H9 (cell line): ENCODE results near the gene PKDCC. TPM values are rescaled to one million over a fixed set of nuclear protein-coding genes. Genes with fewer than 3 reads are reported as not detected.

ENCODE experiments used
- DNase-seq: peaks from one replicate; pipeline ENCODE4 v3.0.0-alpha.2; 2017
- H2AFZ ChIP-seq: one replicate; pipeline ENCODE4 v1.6.1; 2013; ENCODE audit warnings: mild to moderate bottlenecking, low read length, control low read depth, moderate library complexity
- H2AK5ac ChIP-seq: 2 replicates; pipeline ENCODE4 v1.6.1; 2013; ENCODE audit warnings: low read length, control low read depth, mixed read lengths; ENCODE audit not compliant: insufficient read length
- H2BK120ac ChIP-seq: one replicate; pipeline ENCODE4 v1.6.1; 2013; ENCODE audit warnings: low read depth, mild to moderate bottlenecking, low read length, control low read depth, inconsistent platforms; ENCODE audit not compliant: poor library complexity, severe bottlenecking
- H2BK12ac ChIP-seq: 2 replicates; pipeline ENCODE4 v1.6.1; 2013; ENCODE audit warnings: low read length, control low read depth, mixed read lengths, low read depth; ENCODE audit not compliant: insufficient read length
- H2BK15ac ChIP-seq: 2 replicates; pipeline ENCODE4 v1.6.1; 2013; ENCODE audit warnings: low read depth, low read length, control low read depth
- H2BK20ac ChIP-seq: one replicate; pipeline ENCODE4 v1.6.1; 2013; ENCODE audit warnings: low read depth, mild to moderate bottlenecking, low read length, control low read depth, inconsistent platforms; ENCODE audit not compliant: poor library complexity, severe bottlenecking
- H2BK5ac ChIP-seq: 2 replicates; pipeline ENCODE4 v1.6.1; 2013; ENCODE audit warnings: low read length, control low read depth, mixed read lengths; ENCODE audit not compliant: insufficient read length
- H3K14ac ChIP-seq: 2 replicates; pipeline ENCODE4 v1.6.1; 2013; ENCODE audit warnings: low read length, control low read depth; ENCODE audit not compliant: insufficient read depth
- H3K18ac ChIP-seq: 2 replicates; pipeline ENCODE4 v1.6.1; 2013; ENCODE audit warnings: low read depth, mild to moderate bottlenecking, mixed read lengths, low read length, control low read depth; ENCODE audit not compliant: insufficient read length
- H3K23ac ChIP-seq: 2 replicates; pipeline ENCODE4 v1.6.1; 2013; ENCODE audit warnings: low read length, control low read depth, mixed read lengths, low read depth; ENCODE audit not compliant: insufficient read length
- H3K23me2 ChIP-seq: 2 replicates; pipeline ENCODE4 v1.6.1; 2013; ENCODE audit warnings: low read depth, mild to moderate bottlenecking, mixed read lengths, low read length, control low read depth; ENCODE audit not compliant: insufficient read length, poor library complexity, severe bottlenecking
- H3K27ac ChIP-seq: 2 replicates; pipeline ENCODE4 v1.5.1; 2013; ENCODE audit warnings: low read length, control low read depth, mixed read lengths, low read depth; ENCODE audit not compliant: insufficient read length
- H3K27me3 ChIP-seq: 2 replicates; pipeline ENCODE4 v1.6.1; 2013; ENCODE audit warnings: low read length, control low read depth, inconsistent platforms; ENCODE audit not compliant: insufficient read depth
- H3K4ac ChIP-seq: 2 replicates; pipeline ENCODE4 v1.6.1; 2013; ENCODE audit warnings: low read depth, mild to moderate bottlenecking, control low read depth, inconsistent platforms, low read length, moderate library complexity
- H3K4me1 ChIP-seq: 2 replicates; pipeline ENCODE4 v1.6.1; 2013; ENCODE audit warnings: low read length, control low read depth, inconsistent platforms; ENCODE audit not compliant: insufficient read depth
- H3K4me2 ChIP-seq: 2 replicates; pipeline ENCODE4 v1.6.1; 2013; ENCODE audit warnings: low read length, control low read depth, mixed read lengths; ENCODE audit not compliant: insufficient read length, insufficient read depth
- H3K56ac ChIP-seq: 2 replicates; pipeline ENCODE4 v1.6.1; 2013; ENCODE audit warnings: low read depth, mild to moderate bottlenecking, mixed read lengths, low read length, control low read depth; ENCODE audit not compliant: insufficient read length
- H3K79me1 ChIP-seq: 2 replicates; pipeline ENCODE4 v1.6.1; 2013; ENCODE audit warnings: low read depth, mild to moderate bottlenecking, moderate library complexity, low read length, control low read depth, inconsistent platforms; ENCODE audit not compliant: insufficient read depth, poor library complexity, severe bottlenecking
- H3K79me2 ChIP-seq: 2 replicates; pipeline ENCODE4 v1.6.1; 2013; ENCODE audit warnings: low read length, control low read depth, inconsistent platforms; ENCODE audit not compliant: insufficient read depth
- H3K9ac ChIP-seq: 2 replicates; pipeline ENCODE4 v1.6.1; 2013; ENCODE audit warnings: low read length, control low read depth, mixed read lengths; ENCODE audit not compliant: insufficient read length; ENCODE audit errors: extremely low read depth
- H3K9me3 ChIP-seq: one replicate; pipeline ENCODE4 v1.6.1; 2013; ENCODE audit warnings: low read depth, low read length, inconsistent platforms; ENCODE audit not compliant: control insufficient read depth
- H3T11ph ChIP-seq: one replicate; pipeline ENCODE4 v1.6.1; 2013; ENCODE audit warnings: mild to moderate bottlenecking, low read length, control low read depth, inconsistent platforms
- H4K20me1 ChIP-seq: one replicate; pipeline ENCODE4 v1.6.1; 2013; ENCODE audit not compliant: control insufficient read depth, insufficient read length, insufficient read depth
- H4K5ac ChIP-seq: 2 replicates; pipeline ENCODE4 v1.6.1; 2013; ENCODE audit warnings: low read depth, mild to moderate bottlenecking, mixed read lengths, low read length, control low read depth; ENCODE audit not compliant: insufficient read length
- H4K8ac ChIP-seq: replicated peaks from 2 replicates; pipeline ENCODE4 v1.6.1; 2013; ENCODE audit warnings: low read length, control low read depth, mixed read lengths, low read depth; ENCODE audit not compliant: insufficient read length
- H4K91ac ChIP-seq: 2 replicates; pipeline ENCODE4 v1.6.1; 2013; ENCODE audit warnings: low read depth, mild to moderate bottlenecking, moderate library complexity, mixed read lengths, low read length, control low read depth; ENCODE audit not compliant: insufficient read length
- H3K27ac Mint-ChIP-seq, 3 experiments: 2 replicates in 2 of 3; 3 replicates in 1 of 3; pipeline ENCODE4 v1.8.0; 2020 to 2021; ENCODE audit warnings: mixed read lengths in 3 of 3, mild to moderate bottlenecking in 1 of 3, moderate library complexity in 1 of 3
- H3K27me3 Mint-ChIP-seq: 2 replicates; pipeline ENCODE4 v1.8.0; 2021; ENCODE audit warnings: low read depth, mild to moderate bottlenecking, moderate library complexity, mixed read lengths
- H3K36me3 Mint-ChIP-seq, 3 experiments: 2 replicates in 2 of 3; 3 replicates in 1 of 3; pipeline ENCODE4 v1.8.0; 2020 to 2021; ENCODE audit warnings: low read depth in 3 of 3, mixed read lengths in 3 of 3; ENCODE audit not compliant: insufficient read depth in 1 of 3
- H3K4me1 Mint-ChIP-seq, 2 experiments: 2 replicates each; pipeline ENCODE4 v1.8.0; 2020; ENCODE audit warnings: mixed read lengths in 2 of 2
- H3K4me3 Mint-ChIP-seq, 2 experiments: 2 replicates in 1 of 2; 3 replicates in 1 of 2; pipeline ENCODE4 v1.8.0; 2020 to 2021; ENCODE audit warnings: mild to moderate bottlenecking in 2 of 2, mixed read lengths in 2 of 2, moderate library complexity in 1 of 2
- H3K9me3 Mint-ChIP-seq, 2 experiments: 2 replicates in 1 of 2; 3 replicates in 1 of 2; pipeline ENCODE4 v1.8.0; 2020; ENCODE audit warnings: mild to moderate bottlenecking in 2 of 2, mixed read lengths in 2 of 2, moderate library complexity in 1 of 2
- CTCF ChIP-seq: fragments of 200-600 bp; sonication (generic); conservative IDR thresholded peaks from 3 replicates; pipeline ENCODE4 v1.8.0; 2021; ENCODE audit warnings: antibody characterized with exemption, mild to moderate bottlenecking
- WGBS: extraction: QIAGEN DNeasy Blood & Tissue Kit; methylation state at CpG from one replicate; pipeline ENCODE4 v1.1.7; 2013; ENCODE audit warnings: missing lambda C conversion rate, low lambda C conversion rate, mixed read lengths; ENCODE audit not compliant: insufficient read length; ENCODE audit errors: extremely low coverage; 5-methylcytosine and 5-hydroxymethylcytosine counted together
- total RNA-seq: library from RNA; stranded (reverse); gene quantifications from 2 replicates; pipeline ENCODE4 v1.2.1, GENCODE V29; 2021

The PKDCC gene
- total RNA-seq, 1 experiment from 2014 or later: 134 TPM

GRCh38 chr2:42074661-42075060 lies 26.8 kb downstream of the PKDCC start:
- Histone ChIP-seq H3K27ac (no peak overlapping the region), H2BK5ac (no peak overlapping the region), H2BK120ac (no peak overlapping the region), H3K4me2 (no peak overlapping the region), H3K4me1 (no peaks in the 10 kb centered on the region; the same call in 1 of the 2 replicates), H3K18ac (no peak overlapping the region), H3K23me2 (no peaks in the 10 kb centered on the region), H3T11ph (no peak overlapping the region), H4K8ac (no peak overlapping the region), H2BK12ac (no peak overlapping the region), H4K5ac (no peak overlapping the region), H3K9me3 (no peaks in the 10 kb centered on the region), H3K79me2 (no peaks in the 10 kb centered on the region), H3K79me1 (no peaks in the 10 kb centered on the region), H2AK5ac (no peak overlapping the region), H4K20me1 (no peaks in the 10 kb centered on the region), H4K91ac (no peak overlapping the region), H3K4ac (no peak overlapping the region), H3K23ac (no peak overlapping the region), H3K14ac (no peak overlapping the region), H2AFZ (no peak overlapping the region), H2BK20ac (no peak overlapping the region), H3K56ac (no peak overlapping the region), H3K27me3 (no peaks in the 10 kb centered on the region), H3K9ac (no peak overlapping the region), H2BK15ac (no peak overlapping the region)
- no peak overlapping the region for H3K4me3 Mint-ChIP-seq
- DNase-seq: peak; percentile 44
- WGBS: no CpG with 5 or more reads among the region's 2 CpGs
- H3K36me3 Mint-ChIP-seq: no peaks in the 10 kb centered on the region
- H3K27me3 Mint-ChIP-seq: peaks cover 9% of the 10 kb centered on the region
- peaks cover 11 to 20% of the 10 kb centered on the region in 2 experiments for H3K4me1 Mint-ChIP-seq
- peak; percentile 63 for TF ChIP-seq CTCF
- no peaks in the 10 kb centered on the region for H3K9me3 Mint-ChIP-seq
- 0 out of 7 replicates have a peak overlapping the region, but pooled peaks of 1 of the 3 experiments have one; percentile 40 for H3K27ac Mint-ChIP-seq
